Endothelial cell of umbilical vein (primary cell): ENCODE results near the gene RMRP. TPM values are rescaled to one million over a fixed set of nuclear protein-coding genes. Genes with fewer than 3 reads are reported as not detected.

Experiments
- BruUV-seq: library from RNA; stranded (reverse); fragments of 400-500 nt; replicated peaks from 2 replicates; lab custom pipeline; 2021; lab: Mats Ljungman, UMichigan
- CTCF ChIA-PET: fragments of 300-600, 350-600 bp; sonication (Branson Sonifier 250); formaldehyde crosslinking; loops from one replicate; lab custom pipeline; 2021; ENCODE audit warnings: antibody characterized with exemption, inconsistent platforms; lab: Charles Lee
- POLR2A ChIA-PET: fragments of 300-600, 350-600 bp; sonication (Branson Sonifier 250); formaldehyde crosslinking; loops from one replicate; lab custom pipeline; 2021; ENCODE audit warnings: antibody characterized with exemption, inconsistent platforms; lab: Charles Lee
- DNase-seq: peaks from one replicate; pipeline ENCODE4 v3.0.0-alpha.2; 2011; ENCODE audit warnings: low read depth, low spot score
- FAIRE-seq: peaks from 2 replicates; lab custom pipeline; 2011; peaks lifted over from hg19 to GRCh38; lab: Jason Lieb, UNC
- H2AFZ ChIP-seq: 2 replicates; pipeline ENCODE4 v1.6.0; 2012; ENCODE audit warnings: low read depth, low read length, control low read depth, inconsistent platforms
- H3K27ac ChIP-seq: 2 replicates; pipeline ENCODE4 v1.5.1; 2011; ENCODE audit warnings: low read depth, mild to moderate bottlenecking, control low read depth, low read length, moderate library complexity; ENCODE audit not compliant: insufficient read depth
- H3K27me3 ChIP-seq, 2 experiments: 2 replicates each; pipeline versions ENCODE4 v1.6.0 to v1.6.1; 2011; ENCODE audit warnings: low read length in 2 of 2, mixed read lengths in 1 of 2; ENCODE audit not compliant: control insufficient read depth in 2 of 2, insufficient read depth in 2 of 2
- H3K36me3 ChIP-seq, 2 experiments: 2 replicates in 1 of 2; 3 replicates in 1 of 2; pipeline ENCODE4 v1.5.1; 2011; ENCODE audit warnings: low read length in 2 of 2, mild to moderate bottlenecking in 1 of 2, moderate library complexity in 1 of 2; ENCODE audit not compliant: control insufficient read depth in 2 of 2, insufficient read depth in 2 of 2; ENCODE audit errors: extremely low read depth in 1 of 2
- H3K4me1 ChIP-seq: 3 replicates; pipeline ENCODE4 v1.5.1; 2011; ENCODE audit warnings: mild to moderate bottlenecking, low read length; ENCODE audit not compliant: control insufficient read depth, insufficient read depth; ENCODE audit errors: extremely low read depth
- H3K4me2 ChIP-seq: 2 replicates; pipeline ENCODE4 v1.6.1; 2011; ENCODE audit warnings: low read length, control low read depth, mixed read lengths; ENCODE audit not compliant: insufficient read depth
- H3K4me3 ChIP-seq, 3 experiments: fragments of 200-600 bp in 1 of 3; sonication (generic), shearing (Covaris generic) in 1 of 3; replicated peaks in 1 of 3; 2 replicates each; pipeline ENCODE4 v1.5.1; 2011 to 2016; ENCODE audit warnings: control low read depth in 3 of 3, low read length in 3 of 3, mild to moderate bottlenecking in 2 of 3, inconsistent platforms in 1 of 3, low read depth in 1 of 3, moderate library complexity in 1 of 3; ENCODE audit not compliant: insufficient read depth in 1 of 3
- H3K79me2 ChIP-seq: 2 replicates; pipeline ENCODE4 v1.6.0; 2012; ENCODE audit warnings: low read length, inconsistent platforms; ENCODE audit not compliant: control insufficient read depth, insufficient read depth
- H3K9ac ChIP-seq: replicated peaks from 2 replicates; pipeline ENCODE3; 2011; ENCODE audit warnings: low read length, control low read depth; ENCODE audit not compliant: insufficient read depth; ENCODE audit errors: extremely low read depth
- H3K9me1 ChIP-seq: replicated peaks from 3 replicates; pipeline ENCODE4 v1.6.0; 2011; ENCODE audit warnings: mild to moderate bottlenecking, low read length; ENCODE audit not compliant: control insufficient read depth, insufficient read depth; ENCODE audit errors: extremely low read depth
- H3K9me3 ChIP-seq: replicated peaks from 2 replicates; pipeline ENCODE4 v1.5.1; 2012; ENCODE audit warnings: low read length, inconsistent platforms; ENCODE audit not compliant: control insufficient read depth, insufficient read depth
- H4K20me1 ChIP-seq: replicated peaks from 2 replicates; pipeline ENCODE3; 2011; ENCODE audit warnings: mild to moderate bottlenecking, low read length; ENCODE audit not compliant: control insufficient read depth, insufficient read depth; ENCODE audit errors: extremely low read depth
- CTCF ChIP-seq, 2 donors: IDR thresholded peaks; 1 replicate in 1 of 2; 2 replicates in 1 of 2; pipeline ENCODE4 v1.5.1; 2011; ENCODE audit warnings: low read length in 2 of 2, mild to moderate bottlenecking in 2 of 2, moderate library complexity in 2 of 2, control low read depth in 1 of 2, inconsistent platforms in 1 of 2, low read depth in 1 of 2; ENCODE audit not compliant: insufficient read depth in 1 of 2; ENCODE audit errors: extremely low read depth in 1 of 2
- EZH2 ChIP-seq: IDR thresholded peaks from 2 replicates; pipeline ENCODE4 v1.6.1; 2012; ENCODE audit warnings: borderline replicate concordance, low read depth, mild to moderate bottlenecking, moderate library complexity, low read length, inconsistent platforms; ENCODE audit not compliant: severe bottlenecking
- FOS ChIP-seq: IDR thresholded peaks from 2 replicates; pipeline ENCODE4 v1.6.1; 2011; ENCODE audit warnings: mild to moderate bottlenecking, low read length, moderate library complexity, borderline replicate concordance; ENCODE audit not compliant: insufficient read depth
- GATA2 ChIP-seq: IDR thresholded peaks from 2 replicates; pipeline ENCODE4 v1.7.0; 2011; ENCODE audit warnings: low read depth, mild to moderate bottlenecking, moderate library complexity, mixed read lengths, low read length; ENCODE audit not compliant: insufficient read length, insufficient read depth
- JUN ChIP-seq: IDR thresholded peaks from 2 replicates; pipeline ENCODE4 v1.6.1; 2011; ENCODE audit warnings: borderline replicate concordance, low read depth; ENCODE audit not compliant: insufficient read length, insufficient read depth
- MAX ChIP-seq: IDR thresholded peaks from 2 replicates; pipeline ENCODE4 v1.6.1; 2011; ENCODE audit not compliant: insufficient read depth, insufficient read length
- MYC ChIP-seq: IDR thresholded peaks from one replicate; pipeline ENCODE4 v1.6.1; 2011; ENCODE audit warnings: mild to moderate bottlenecking, low read depth, low read length
- POLR2A ChIP-seq: IDR thresholded peaks from 2 replicates; pipeline ENCODE4 v1.6.1; 2012; ENCODE audit warnings: low read depth, mild to moderate bottlenecking, control low read depth, low read length
- POLR2AphosphoS5 ChIP-seq: IDR thresholded peaks from 2 replicates; pipeline ENCODE4 v1.6.1; 2012; ENCODE audit warnings: low read depth, mild to moderate bottlenecking, control low read depth, low read length, moderate library complexity; ENCODE audit not compliant: insufficient read depth
- dilution Hi-C: fragments of 300-500 bp; cut with MboI; formaldehyde crosslinking; loops from one replicate; pipeline ENCODE4 v1.15.0; 2019; ENCODE audit warnings: low sequenced_read_pairs; ENCODE audit not compliant: extremely low pct_ligation_motif_present
- intact Hi-C: fragments of 100-400 bp; cut with micrococcal nuclease; formaldehyde crosslinking; loops from one replicate; pipeline ENCODE4 v1.10.0; 2022
- polyA plus RNA-seq, 4 experiments: library from polyadenylated mRNA; depleted of rRNA in 3 of 4; stranded (reverse) in 3 of 4; unstranded in 1 of 4; fragments of >200 nt; gene quantifications; 2 replicates each; pipeline versions ENCODE4 v1.2.1 to v1.2.3, GENCODE V29; 2011 to 2012; ENCODE audit warnings: missing spikeins in 1 of 4
- total RNA-seq: library from RNA; stranded (reverse); gene quantifications from 2 replicates; pipeline ENCODE4 v1.2.3, GENCODE V29; 2021

Gene RMRP
- total and polyA plus RNA-seq, 2 donors (not counting 3 experiments of a cell fraction or from before 2014, with no cell fraction given), result 19,118 TPM; not detected in 1

DNA sequence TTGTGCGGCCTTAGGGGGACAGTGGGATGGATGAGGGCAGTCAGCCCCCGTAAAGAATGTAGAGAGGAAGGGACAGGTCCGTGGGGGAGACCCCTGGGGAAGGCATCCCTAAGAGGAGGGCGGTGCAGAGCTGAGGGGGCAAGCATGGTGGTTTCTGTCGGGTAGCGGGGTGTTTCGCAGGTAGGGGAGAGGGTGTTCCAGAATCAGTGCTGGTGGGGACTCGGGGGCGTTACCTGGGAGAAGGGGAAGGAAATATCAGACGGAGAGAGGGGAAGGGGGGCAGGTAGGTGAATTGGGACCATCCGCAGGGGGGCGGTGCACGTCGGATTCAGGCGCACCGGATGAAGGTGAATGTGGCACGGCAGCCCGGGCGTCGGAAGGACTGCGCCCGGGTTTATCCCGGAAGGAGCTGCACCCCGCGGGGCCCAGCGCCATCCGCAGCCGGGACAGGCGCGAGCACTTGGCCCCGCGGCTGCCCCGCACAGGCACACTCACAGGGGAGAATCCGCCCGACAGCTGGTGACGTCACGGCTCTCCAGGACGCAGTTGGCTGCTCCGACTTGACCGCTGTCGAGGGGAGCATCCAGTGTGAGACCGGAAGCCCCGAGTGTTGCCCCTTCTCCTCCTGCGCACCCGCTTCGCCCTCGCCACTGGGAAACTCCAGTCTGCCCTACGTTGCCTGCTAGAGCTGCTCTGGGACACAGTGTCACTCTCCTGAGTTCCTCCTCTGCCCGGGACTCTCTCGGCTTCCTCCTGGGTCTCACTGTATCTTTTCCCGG lies 40.9 kb downstream of the RMRP start:
- TF ChIP-seq GATA2 (no peak), EZH2 (peak; percentile 75)
- DNase-seq (peak; percentile 27), FAIRE-seq (peak; percentile 31)
- no peaks in the 10 kb centered on the region for H3K36me3 ChIP-seq
- no peaks in the 10 kb centered on the region for H3K9me1 ChIP-seq
- dilution Hi-C loops, result no loop called here
- no peaks in the 10 kb centered on the region for H3K79me2 ChIP-seq
- H3K4me2 ChIP-seq, result no peak overlapping the region
- peak overlapping the region; percentile 16 for H2AFZ ChIP-seq
- POLR2A ChIA-PET, result no interaction called here
- no peak overlapping the region for H3K27ac ChIP-seq
- no peak overlapping the region for H3K9ac ChIP-seq
- H3K27me3 ChIP-seq, result peaks cover 33 to 44% of the 10 kb centered on the region in 2 experiments
- BruUV-seq, result no TSS peak
- no peaks in the 10 kb centered on the region for H3K4me1 ChIP-seq
- CTCF ChIA-PET, result interaction anchor here (1.3 to 1.4 kb wide), 2 partner anchors 9 to 12 kb away, joined by 4 read pairs; no protein-coding TSS in a partner anchor
- intact Hi-C loops, result no loop called here
- H3K9me3 ChIP-seq, result no peaks in the 10 kb centered on the region
- no peak overlapping the region for H3K4me3 ChIP-seq
- H4K20me1 ChIP-seq, result no peaks in the 10 kb centered on the region

DNA sequence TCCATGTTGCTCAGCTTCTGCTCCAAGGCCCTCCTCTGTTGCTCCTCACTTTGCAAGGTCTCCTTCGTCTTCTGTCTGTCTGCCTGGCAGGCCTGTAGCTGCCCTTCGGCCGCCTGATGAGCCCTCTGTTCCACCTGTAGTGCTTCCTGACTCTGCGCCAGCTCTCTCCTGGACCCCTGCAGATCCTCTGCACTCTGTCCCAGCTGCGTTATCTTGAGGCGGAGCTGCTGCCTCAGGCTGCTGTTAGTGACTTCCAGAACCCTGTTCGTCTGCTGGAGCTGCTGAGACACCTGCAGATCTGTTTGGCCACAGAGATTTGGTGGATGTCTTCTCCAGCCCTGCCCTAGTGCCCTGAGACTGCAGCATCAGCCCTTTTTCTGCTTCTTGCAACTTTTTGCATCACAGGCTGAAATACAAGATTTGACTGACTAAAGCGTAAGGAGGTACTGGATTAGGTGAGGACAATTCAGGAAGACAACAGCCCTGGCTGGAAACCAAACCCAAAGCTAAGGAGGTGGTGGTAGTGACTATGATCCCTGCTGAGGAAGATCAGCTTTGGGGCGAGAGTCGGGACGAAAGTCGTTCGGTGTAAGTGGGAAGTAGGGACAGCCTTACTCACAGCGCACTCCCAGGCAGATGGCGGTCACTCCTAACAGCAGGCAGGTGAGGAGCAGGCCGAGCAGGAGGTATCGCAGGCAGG lies 41.7 kb downstream of the RMRP start:
- POLR2A ChIA-PET, result no interaction called here
- no TSS peak for BruUV-seq
- no peaks in the 10 kb centered on the region for H4K20me1 ChIP-seq
- H3K36me3 ChIP-seq, result no peaks in the 10 kb centered on the region
- H3K4me1 ChIP-seq, result no peaks in the 10 kb centered on the region
- TF ChIP-seq MYC (no peak), POLR2A (no peak), MAX (no peak), CTCF (IDR thresholded peaks at IDR 0.05; ENCODE audit: extremely low read depth in 1 of 2, insufficient read depth in 1 of 2, low read depth in 1 of 2, low read length in 2 of 2) (no peak), POLR2AphosphoS5 (no peak), JUN (no peak), FOS (no peak)
- H3K9me1 ChIP-seq, result no peaks in the 10 kb centered on the region
- no peaks in the 10 kb centered on the region for H3K9me3 ChIP-seq
- H3K9ac ChIP-seq, result no peak overlapping the region
- no peak overlapping the region for H2AFZ ChIP-seq
- DNase-seq (no peak), FAIRE-seq (no peak)
- H3K27me3 ChIP-seq, result peaks cover 33 to 41% of the 10 kb centered on the region in 2 experiments
- H3K4me2 ChIP-seq, result no peak overlapping the region
- no peak overlapping the region for H3K4me3 ChIP-seq
- dilution Hi-C loops, result no loop called here
- CTCF ChIA-PET, result interaction anchor here (1.2 to 1.7 kb wide), 5 partner anchors 8 to 18 kb away, joined by 3 to 4 read pairs (median 3); no protein-coding TSS in a partner anchor
- intact Hi-C loops, result no loop called here
- H3K79me2 ChIP-seq, result no peaks in the 10 kb centered on the region
- no peak overlapping the region for H3K27ac ChIP-seq
